Naive B cell (primary cell): ENCODE data around the gene INPP5F. TPM values are rescaled to one million over a fixed set of nuclear protein-coding genes. Genes with fewer than 3 reads are reported as not detected.

Experiments
- ATAC-seq, 2 donors: fragments of 150-1000 bp; cut with Tn5 transposase; 2 replicates each; pipeline ENCODE4 v1.10.0; 2021; ENCODE audit warnings: low read depth in 2 of 2, mild to moderate bottlenecking in 2 of 2, moderate library complexity in 2 of 2
- DNase-seq: peaks from one replicate; pipeline ENCODE4 v3.0.0; 2022
- H3K27ac Mint-ChIP-seq, 6 donors: one replicate each; pipeline ENCODE4 v1.8.0; 2020 to 2022; ENCODE audit warnings: mild to moderate bottlenecking in 6 of 6, mixed read lengths in 6 of 6, moderate library complexity in 5 of 6, inconsistent platforms in 2 of 6
- H3K27me3 Mint-ChIP-seq, 3 donors: one replicate each; pipeline ENCODE4 v1.8.0; 2021 to 2022; ENCODE audit warnings: mixed read lengths in 3 of 3, mild to moderate bottlenecking in 1 of 3
- H3K36me3 Mint-ChIP-seq, 2 donors: one replicate each; pipeline ENCODE4 v1.8.0; 2020 to 2022; ENCODE audit warnings: mixed read lengths in 2 of 2, inconsistent platforms in 1 of 2, mild to moderate bottlenecking in 1 of 2
- H3K4me1 Mint-ChIP-seq, 3 donors: one replicate each; pipeline ENCODE4 v1.8.0; 2020 to 2022; ENCODE audit warnings: mixed read lengths in 3 of 3, inconsistent platforms in 1 of 3, mild to moderate bottlenecking in 1 of 3, moderate library complexity in 1 of 3
- H3K4me3 Mint-ChIP-seq, 8 donors: one replicate each; pipeline ENCODE4 v1.8.0; 2020 to 2022; ENCODE audit warnings: mild to moderate bottlenecking in 8 of 8, mixed read lengths in 8 of 8, moderate library complexity in 8 of 8, inconsistent platforms in 2 of 8
- H3K9me3 Mint-ChIP-seq, 7 donors: one replicate each; pipeline ENCODE4 v1.8.0; 2020 to 2022; ENCODE audit warnings: mixed read lengths in 7 of 7, mild to moderate bottlenecking in 5 of 7, inconsistent platforms in 2 of 7, moderate library complexity in 1 of 7
- polyA plus RNA-seq, 6 donors: library from polyadenylated mRNA; unstranded; fragments of 300-500 nt; fragmentation: Illumina TruSeq; gene quantifications; one replicate each; pipeline ENCODE4 v1.2.3, GENCODE V29; 2021; ENCODE audit warnings: low read depth in 6 of 6

The INPP5F gene
- polyA plus RNA-seq: 10 to 100 TPM; 13.0 to 27.1 (median 19.3) TPM

GRCh38 chr10:119725828-119726675, at the start of gene INPP5F:
Gene INPP5F (plus strand): TSS chr10:119726050. CDS start chr10:119726263, 213 bp downstream.
- Mint-ChIP-seq H3K27ac (peak within 1 kb of the TSS; percentile 70 to 98 (median 86)), H3K4me1 (peaks cover 33 to 64% (median 51%) of the 10 kb centered on the region in 3 donors), H3K9me3 (peaks cover 0 to 2% (median 0%) of the 10 kb centered on the region in 7 donors), H3K4me3 (peak within 1 kb of the TSS; percentile 86 to 96 (median 94)), H3K36me3 (no peaks in the 10 kb centered on the region), H3K27me3 (no peaks in the 10 kb centered on the region)
- ATAC-seq: peak; percentile 88 to 90
- DNase-seq: peak; percentile 92

- DNase-seq: no peak
- peaks cover 0 to 23% (median 16%) of the 10 kb centered on the region in 3 donors for H3K27me3 Mint-ChIP-seq
- H3K27ac Mint-ChIP-seq: no peak overlapping the region
Measured at GRCh38 chr10:119677126-119677525, 48.7 kb upstream of the INPP5F start.

GRCh38 chr10:119677904-119678755, 47.7 kb upstream of the INPP5F start:
- Mint-ChIP-seq H3K9me3 (no peaks in the 10 kb centered on the region), H3K36me3 (peaks cover 2% of the 10 kb centered on the region in 2 donors), H3K27ac (no peak overlapping the region), H3K27me3 (peaks cover 0 to 28% (median 20%) of the 10 kb centered on the region in 3 donors), H3K4me1 (no peaks in the 10 kb centered on the region), H3K4me3 (no peak overlapping the region)
- no peak for ATAC-seq
- no peak for DNase-seq

More at GRCh38 chr10:119677126-119677525, 48.7 kb upstream of the INPP5F start:
- no peak overlapping the region for H3K4me3 Mint-ChIP-seq
- H3K4me1 Mint-ChIP-seq: no peaks in the 10 kb centered on the region
- no peaks in the 10 kb centered on the region for H3K9me3 Mint-ChIP-seq
- ATAC-seq: no peak
- peaks cover 5 to 7% of the 10 kb centered on the region in 2 donors for H3K36me3 Mint-ChIP-seq

- Mint-ChIP-seq H3K4me1 (no peaks in the 10 kb centered on the region), H3K27me3 (peaks cover 0 to 28% (median 20%) of the 10 kb centered on the region in 3 donors), H3K27ac (no peak overlapping the region), H3K4me3 (no peak overlapping the region), H3K9me3 (no peaks in the 10 kb centered on the region), H3K36me3 (no peaks in the 10 kb centered on the region)
- no peak for DNase-seq
- no peak for ATAC-seq
Measured at GRCh38 chr10:119679480-119679829, 46.4 kb upstream of the INPP5F start.

GRCh38 chr10:119680050-119680449, 45.8 kb upstream of the INPP5F start:
- ATAC-seq: no peak
- Mint-ChIP-seq H3K4me1 (no peaks in the 10 kb centered on the region), H3K9me3 (no peaks in the 10 kb centered on the region), H3K27me3 (peaks cover 0 to 28% (median 20%) of the 10 kb centered on the region in 3 donors), H3K36me3 (no peaks in the 10 kb centered on the region), H3K27ac (no peak overlapping the region), H3K4me3 (no peak overlapping the region)
- DNase-seq: no peak

- Mint-ChIP-seq H3K27me3 (peaks cover 0 to 28% (median 20%) of the 10 kb centered on the region in 3 donors), H3K4me1 (no peaks in the 10 kb centered on the region), H3K36me3 (no peaks in the 10 kb centered on the region), H3K4me3 (no peak overlapping the region), H3K9me3 (no peaks in the 10 kb centered on the region), H3K27ac (no peak overlapping the region)
- no peak for ATAC-seq
- no peak for DNase-seq
Measured at GRCh38 chr10:119680650-119681081, 45.2 kb upstream of the INPP5F start.

GRCh38 chr10:119686465-119687191, 39.2 kb upstream of the INPP5F start:
- DNase-seq (peak; percentile 75), ATAC-seq (peak; percentile 87 to 92)
- Mint-ChIP-seq H3K27me3 (peaks cover 0 to 11% (median 9%) of the 10 kb centered on the region in 3 donors), H3K4me3 (peak overlapping the region; percentile 66 to 92 (median 84)), H3K27ac (peak overlapping the region in 5 of 6 donors; percentile 7 to 83 (median 68)), H3K4me1 (peaks cover 16 to 48% (median 19%) of the 10 kb centered on the region in 3 donors), H3K9me3 (no peaks in the 10 kb centered on the region), H3K36me3 (no peaks in the 10 kb centered on the region)

GRCh38 chr10:119687192-119688032, 38.4 kb upstream of the INPP5F start:
- H3K9me3 Mint-ChIP-seq: no peaks in the 10 kb centered on the region
- H3K36me3 Mint-ChIP-seq: no peaks in the 10 kb centered on the region
- peaks cover 0 to 3% (median 2%) of the 10 kb centered on the region in 3 donors for H3K27me3 Mint-ChIP-seq

GRCh38 chr10:119688033-119688508, 37.8 kb upstream of the INPP5F start:
- ATAC-seq: peak; percentile 51 to 56
- no peaks in the 10 kb centered on the region for H3K27me3 Mint-ChIP-seq
- no peaks in the 10 kb centered on the region for H3K36me3 Mint-ChIP-seq
- peak; percentile 20 for DNase-seq
- H3K4me1 Mint-ChIP-seq: peaks cover 24 to 56% (median 25%) of the 10 kb centered on the region in 3 donors
- no peaks in the 10 kb centered on the region for H3K9me3 Mint-ChIP-seq
- H3K4me3 Mint-ChIP-seq: no peak overlapping the region
- H3K27ac Mint-ChIP-seq: peak overlapping the region in 1 of 6 donors; percentile 76

More at GRCh38 chr10:119687192-119688032, 38.4 kb upstream of the INPP5F start:
- peak overlapping the region; percentile 66 to 92 (median 84) for H3K4me3 Mint-ChIP-seq
- no peak for DNase-seq
- H3K27ac Mint-ChIP-seq: peak overlapping the region in 4 of 6 donors; percentile 18 to 78 (median 62)
- no peak for ATAC-seq
- peaks cover 17 to 50% (median 19%) of the 10 kb centered on the region in 3 donors for H3K4me1 Mint-ChIP-seq

GRCh38 chr10:119689016-119689580, 36.8 kb upstream of the INPP5F start:
- ATAC-seq (no peak), DNase-seq (no peak)
- peaks cover 31 to 66% (median 32%) of the 10 kb centered on the region in 3 donors for H3K4me1 Mint-ChIP-seq
- H3K4me3 Mint-ChIP-seq: no peak overlapping the region
- no peaks in the 10 kb centered on the region for H3K36me3 Mint-ChIP-seq
- no peaks in the 10 kb centered on the region for H3K9me3 Mint-ChIP-seq
- peak overlapping the region in 4 of 6 donors; percentile 14 to 85 (median 40) for H3K27ac Mint-ChIP-seq
- H3K27me3 Mint-ChIP-seq: no peaks in the 10 kb centered on the region

GRCh38 chr10:119691726-119692125, 34.1 kb upstream of the INPP5F start:
- Mint-ChIP-seq H3K4me3 (peak overlapping the region in 1 of 8 donors; percentile 25), H3K27me3 (no peaks in the 10 kb centered on the region), H3K9me3 (no peaks in the 10 kb centered on the region), H3K27ac (peak overlapping the region in 1 of 6 donors; percentile 27), H3K4me1 (peaks cover 27 to 86% (median 39%) of the 10 kb centered on the region in 3 donors), H3K36me3 (no peaks in the 10 kb centered on the region)
- no peak for DNase-seq
- ATAC-seq: no peak
